Endothelial cell of umbilical vein (primary cell): ENCODE data around the gene LRP1B. TPM values are rescaled to one million over a fixed set of nuclear protein-coding genes. Genes with fewer than 3 reads are reported as not detected.

ENCODE experiments used
- BruUV-seq: library from RNA; stranded (reverse); fragments of 400-500 nt; replicated peaks from 2 replicates; lab custom pipeline; 2021; lab: Mats Ljungman, UMichigan
- CTCF ChIA-PET: fragments of 300-600, 350-600 bp; sonication (Branson Sonifier 250); formaldehyde crosslinking; loops from one replicate; lab custom pipeline; 2021; ENCODE audit warnings: antibody characterized with exemption, inconsistent platforms; lab: Charles Lee
- POLR2A ChIA-PET: fragments of 300-600, 350-600 bp; sonication (Branson Sonifier 250); formaldehyde crosslinking; loops from one replicate; lab custom pipeline; 2021; ENCODE audit warnings: antibody characterized with exemption, inconsistent platforms; lab: Charles Lee
- DNase-seq: peaks from one replicate; pipeline ENCODE4 v3.0.0-alpha.2; 2011; ENCODE audit warnings: low read depth, low spot score
- FAIRE-seq: peaks from 2 replicates; lab custom pipeline; 2011; peaks lifted over from hg19 to GRCh38; lab: Jason Lieb, UNC
- H2AFZ ChIP-seq: 2 replicates; pipeline ENCODE4 v1.6.0; 2012; ENCODE audit warnings: low read depth, low read length, control low read depth, inconsistent platforms
- H3K27ac ChIP-seq: 2 replicates; pipeline ENCODE4 v1.5.1; 2011; ENCODE audit warnings: low read depth, mild to moderate bottlenecking, control low read depth, low read length, moderate library complexity; ENCODE audit not compliant: insufficient read depth
- H3K27me3 ChIP-seq, 2 experiments: 2 replicates each; pipeline versions ENCODE4 v1.6.0 to v1.6.1; 2011; ENCODE audit warnings: low read length in 2 of 2, mixed read lengths in 1 of 2; ENCODE audit not compliant: control insufficient read depth in 2 of 2, insufficient read depth in 2 of 2
- H3K36me3 ChIP-seq, 2 experiments: 2 replicates in 1 of 2; 3 replicates in 1 of 2; pipeline ENCODE4 v1.5.1; 2011; ENCODE audit warnings: low read length in 2 of 2, mild to moderate bottlenecking in 1 of 2, moderate library complexity in 1 of 2; ENCODE audit not compliant: control insufficient read depth in 2 of 2, insufficient read depth in 2 of 2; ENCODE audit errors: extremely low read depth in 1 of 2
- H3K4me1 ChIP-seq: 3 replicates; pipeline ENCODE4 v1.5.1; 2011; ENCODE audit warnings: mild to moderate bottlenecking, low read length; ENCODE audit not compliant: control insufficient read depth, insufficient read depth; ENCODE audit errors: extremely low read depth
- H3K4me2 ChIP-seq: 2 replicates; pipeline ENCODE4 v1.6.1; 2011; ENCODE audit warnings: low read length, control low read depth, mixed read lengths; ENCODE audit not compliant: insufficient read depth
- H3K4me3 ChIP-seq, 3 experiments: fragments of 200-600 bp in 1 of 3; sonication (generic), shearing (Covaris generic) in 1 of 3; replicated peaks in 1 of 3; 2 replicates each; pipeline ENCODE4 v1.5.1; 2011 to 2016; ENCODE audit warnings: control low read depth in 3 of 3, low read length in 3 of 3, mild to moderate bottlenecking in 2 of 3, inconsistent platforms in 1 of 3, low read depth in 1 of 3, moderate library complexity in 1 of 3; ENCODE audit not compliant: insufficient read depth in 1 of 3
- H3K79me2 ChIP-seq: 2 replicates; pipeline ENCODE4 v1.6.0; 2012; ENCODE audit warnings: low read length, inconsistent platforms; ENCODE audit not compliant: control insufficient read depth, insufficient read depth
- H3K9ac ChIP-seq: replicated peaks from 2 replicates; pipeline ENCODE3; 2011; ENCODE audit warnings: low read length, control low read depth; ENCODE audit not compliant: insufficient read depth; ENCODE audit errors: extremely low read depth
- H3K9me1 ChIP-seq: replicated peaks from 3 replicates; pipeline ENCODE4 v1.6.0; 2011; ENCODE audit warnings: mild to moderate bottlenecking, low read length; ENCODE audit not compliant: control insufficient read depth, insufficient read depth; ENCODE audit errors: extremely low read depth
- H3K9me3 ChIP-seq: replicated peaks from 2 replicates; pipeline ENCODE4 v1.5.1; 2012; ENCODE audit warnings: low read length, inconsistent platforms; ENCODE audit not compliant: control insufficient read depth, insufficient read depth
- H4K20me1 ChIP-seq: replicated peaks from 2 replicates; pipeline ENCODE3; 2011; ENCODE audit warnings: mild to moderate bottlenecking, low read length; ENCODE audit not compliant: control insufficient read depth, insufficient read depth; ENCODE audit errors: extremely low read depth
- EZH2 ChIP-seq: IDR thresholded peaks from 2 replicates; pipeline ENCODE4 v1.6.1; 2012; ENCODE audit warnings: borderline replicate concordance, low read depth, mild to moderate bottlenecking, moderate library complexity, low read length, inconsistent platforms; ENCODE audit not compliant: severe bottlenecking
- FOS ChIP-seq: IDR thresholded peaks from 2 replicates; pipeline ENCODE4 v1.6.1; 2011; ENCODE audit warnings: mild to moderate bottlenecking, low read length, moderate library complexity, borderline replicate concordance; ENCODE audit not compliant: insufficient read depth
- GATA2 ChIP-seq: IDR thresholded peaks from 2 replicates; pipeline ENCODE4 v1.7.0; 2011; ENCODE audit warnings: low read depth, mild to moderate bottlenecking, moderate library complexity, mixed read lengths, low read length; ENCODE audit not compliant: insufficient read length, insufficient read depth
- JUN ChIP-seq: IDR thresholded peaks from 2 replicates; pipeline ENCODE4 v1.6.1; 2011; ENCODE audit warnings: borderline replicate concordance, low read depth; ENCODE audit not compliant: insufficient read length, insufficient read depth
- MYC ChIP-seq: IDR thresholded peaks from one replicate; pipeline ENCODE4 v1.6.1; 2011; ENCODE audit warnings: mild to moderate bottlenecking, low read depth, low read length
- POLR2A ChIP-seq: IDR thresholded peaks from 2 replicates; pipeline ENCODE4 v1.6.1; 2012; ENCODE audit warnings: low read depth, mild to moderate bottlenecking, control low read depth, low read length
- POLR2AphosphoS5 ChIP-seq: IDR thresholded peaks from 2 replicates; pipeline ENCODE4 v1.6.1; 2012; ENCODE audit warnings: low read depth, mild to moderate bottlenecking, control low read depth, low read length, moderate library complexity; ENCODE audit not compliant: insufficient read depth
- dilution Hi-C: fragments of 300-500 bp; cut with MboI; formaldehyde crosslinking; loops from one replicate; pipeline ENCODE4 v1.15.0; 2019; ENCODE audit warnings: low sequenced_read_pairs; ENCODE audit not compliant: extremely low pct_ligation_motif_present
- intact Hi-C: fragments of 100-400 bp; cut with micrococcal nuclease; formaldehyde crosslinking; loops from one replicate; pipeline ENCODE4 v1.10.0; 2022
- polyA plus RNA-seq, 4 experiments: library from polyadenylated mRNA; depleted of rRNA in 3 of 4; stranded (reverse) in 3 of 4; unstranded in 1 of 4; fragments of >200 nt; gene quantifications; 2 replicates each; pipeline versions ENCODE4 v1.2.1 to v1.2.3, GENCODE V29; 2011 to 2012; ENCODE audit warnings: missing spikeins in 1 of 4
- total RNA-seq: library from RNA; stranded (reverse); gene quantifications from 2 replicates; pipeline ENCODE4 v1.2.3, GENCODE V29; 2021
- TF ChIP-seq, protein P1 (sequence below): IDR thresholded peaks from 2 replicates; pipeline ENCODE4 v1.6.1; 2011; ENCODE audit not compliant: insufficient read depth, insufficient read length
- TF ChIP-seq, protein P2 (sequence below), 2 donors: IDR thresholded peaks; 1 replicate in 1 of 2; 2 replicates in 1 of 2; pipeline ENCODE4 v1.5.1; 2011; ENCODE audit warnings: low read length in 2 of 2, mild to moderate bottlenecking in 2 of 2, moderate library complexity in 2 of 2, control low read depth in 1 of 2, inconsistent platforms in 1 of 2, low read depth in 1 of 2; ENCODE audit not compliant: insufficient read depth in 1 of 2; ENCODE audit errors: extremely low read depth in 1 of 2

The LRP1B gene
- total and polyA plus RNA-seq, 2 donors (not counting 3 experiments of a cell fraction or from before 2014, with no cell fraction given) = 0.03 to 0.07 TPM

DNA sequence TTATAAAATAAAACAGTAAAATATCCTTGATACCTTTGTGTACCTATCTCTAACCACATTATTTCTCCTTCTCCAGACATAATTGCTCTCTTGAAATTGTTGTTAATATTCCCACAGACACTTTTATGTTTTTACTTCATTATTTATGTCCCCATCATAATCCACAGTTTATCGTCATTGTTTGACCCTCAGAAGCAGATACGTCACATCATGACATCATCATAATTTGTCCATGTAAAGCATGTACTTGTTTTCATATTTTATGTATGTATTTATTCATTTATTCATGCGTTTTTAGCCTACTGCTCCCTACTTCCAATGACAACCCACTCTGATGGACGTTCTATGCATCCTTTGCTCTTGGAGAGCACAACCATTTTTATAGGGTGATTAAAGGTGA is 1943.7 kb downstream of the LRP1B start:
- Histone ChIP-seq H3K4me3 (no peak overlapping the region), H3K9me1 (no peaks in the 10 kb centered on the region), H3K9me3 (no peaks in the 10 kb centered on the region), H3K9ac (no peak overlapping the region), H3K36me3 (no peaks in the 10 kb centered on the region), H3K27ac (no peak overlapping the region), H3K4me2 (no peak overlapping the region), H3K27me3 (no peaks in the 10 kb centered on the region), H3K4me1 (no peaks in the 10 kb centered on the region), H4K20me1 (no peaks in the 10 kb centered on the region), H3K79me2 (no peaks in the 10 kb centered on the region), H2AFZ (no peak overlapping the region)
- FAIRE-seq (no peak), DNase-seq (no peak)
- intact Hi-C loops (no loop called here), dilution Hi-C loops (no loop called here)
- TF ChIP-seq GATA2 (no peak), JUN (no peak), EZH2 (no peak), POLR2A (no peak), MYC (no peak), FOS (no peak), POLR2AphosphoS5 (no peak)
- TF ChIP-seq, protein P1, sequence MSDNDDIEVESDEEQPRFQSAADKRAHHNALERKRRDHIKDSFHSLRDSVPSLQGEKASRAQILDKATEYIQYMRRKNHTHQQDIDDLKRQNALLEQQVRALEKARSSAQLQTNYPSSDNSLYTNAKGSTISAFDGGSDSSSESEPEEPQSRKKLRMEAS = no peak
- TF ChIP-seq, protein P2, sequence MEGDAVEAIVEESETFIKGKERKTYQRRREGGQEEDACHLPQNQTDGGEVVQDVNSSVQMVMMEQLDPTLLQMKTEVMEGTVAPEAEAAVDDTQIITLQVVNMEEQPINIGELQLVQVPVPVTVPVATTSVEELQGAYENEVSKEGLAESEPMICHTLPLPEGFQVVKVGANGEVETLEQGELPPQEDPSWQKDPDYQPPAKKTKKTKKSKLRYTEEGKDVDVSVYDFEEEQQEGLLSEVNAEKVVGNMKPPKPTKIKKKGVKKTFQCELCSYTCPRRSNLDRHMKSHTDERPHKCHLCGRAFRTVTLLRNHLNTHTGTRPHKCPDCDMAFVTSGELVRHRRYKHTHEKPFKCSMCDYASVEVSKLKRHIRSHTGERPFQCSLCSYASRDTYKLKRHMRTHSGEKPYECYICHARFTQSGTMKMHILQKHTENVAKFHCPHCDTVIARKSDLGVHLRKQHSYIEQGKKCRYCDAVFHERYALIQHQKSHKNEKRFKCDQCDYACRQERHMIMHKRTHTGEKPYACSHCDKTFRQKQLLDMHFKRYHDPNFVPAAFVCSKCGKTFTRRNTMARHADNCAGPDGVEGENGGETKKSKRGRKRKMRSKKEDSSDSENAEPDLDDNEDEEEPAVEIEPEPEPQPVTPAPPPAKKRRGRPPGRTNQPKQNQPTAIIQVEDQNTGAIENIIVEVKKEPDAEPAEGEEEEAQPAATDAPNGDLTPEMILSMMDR (IDR thresholded peaks at IDR 0.05; ENCODE audit: extremely low read depth in 1 of 2, insufficient read depth in 1 of 2, low read depth in 1 of 2, low read length in 2 of 2) = no peak
- POLR2A ChIA-PET = no interaction called here
- CTCF ChIA-PET = no interaction called here
- BruUV-seq = no TSS peak
